Measurements from ENCODE around the gene BANF1.

Gene BANF1

GRCh38 chr11:65981972-65982823 lies 20.1 kb upstream of the BANF1 start:
- Histone ChIP-seq H3K36me3 (ENCODE audit: control insufficient read depth, insufficient read depth, low read length) (peaks cover 16% of the 10 kb centered on the region), H3K27me3 (replicated peaks; ENCODE audit: control insufficient read depth, insufficient read depth, low read length) (no peaks in the 10 kb centered on the region), H3K4me3 (replicated peaks; ENCODE audit: low read depth, low read length) (no peak overlapping the region)
- DNase-seq (ENCODE audit: extremely low read depth, insufficient read length) = no peak
- TF ChIP-seq, protein P1, sequence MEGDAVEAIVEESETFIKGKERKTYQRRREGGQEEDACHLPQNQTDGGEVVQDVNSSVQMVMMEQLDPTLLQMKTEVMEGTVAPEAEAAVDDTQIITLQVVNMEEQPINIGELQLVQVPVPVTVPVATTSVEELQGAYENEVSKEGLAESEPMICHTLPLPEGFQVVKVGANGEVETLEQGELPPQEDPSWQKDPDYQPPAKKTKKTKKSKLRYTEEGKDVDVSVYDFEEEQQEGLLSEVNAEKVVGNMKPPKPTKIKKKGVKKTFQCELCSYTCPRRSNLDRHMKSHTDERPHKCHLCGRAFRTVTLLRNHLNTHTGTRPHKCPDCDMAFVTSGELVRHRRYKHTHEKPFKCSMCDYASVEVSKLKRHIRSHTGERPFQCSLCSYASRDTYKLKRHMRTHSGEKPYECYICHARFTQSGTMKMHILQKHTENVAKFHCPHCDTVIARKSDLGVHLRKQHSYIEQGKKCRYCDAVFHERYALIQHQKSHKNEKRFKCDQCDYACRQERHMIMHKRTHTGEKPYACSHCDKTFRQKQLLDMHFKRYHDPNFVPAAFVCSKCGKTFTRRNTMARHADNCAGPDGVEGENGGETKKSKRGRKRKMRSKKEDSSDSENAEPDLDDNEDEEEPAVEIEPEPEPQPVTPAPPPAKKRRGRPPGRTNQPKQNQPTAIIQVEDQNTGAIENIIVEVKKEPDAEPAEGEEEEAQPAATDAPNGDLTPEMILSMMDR (IDR thresholded peaks at IDR 0.05; ENCODE audit: insufficient read depth, low read length, poor library complexity, severe bottlenecking) = no peak

DNA sequence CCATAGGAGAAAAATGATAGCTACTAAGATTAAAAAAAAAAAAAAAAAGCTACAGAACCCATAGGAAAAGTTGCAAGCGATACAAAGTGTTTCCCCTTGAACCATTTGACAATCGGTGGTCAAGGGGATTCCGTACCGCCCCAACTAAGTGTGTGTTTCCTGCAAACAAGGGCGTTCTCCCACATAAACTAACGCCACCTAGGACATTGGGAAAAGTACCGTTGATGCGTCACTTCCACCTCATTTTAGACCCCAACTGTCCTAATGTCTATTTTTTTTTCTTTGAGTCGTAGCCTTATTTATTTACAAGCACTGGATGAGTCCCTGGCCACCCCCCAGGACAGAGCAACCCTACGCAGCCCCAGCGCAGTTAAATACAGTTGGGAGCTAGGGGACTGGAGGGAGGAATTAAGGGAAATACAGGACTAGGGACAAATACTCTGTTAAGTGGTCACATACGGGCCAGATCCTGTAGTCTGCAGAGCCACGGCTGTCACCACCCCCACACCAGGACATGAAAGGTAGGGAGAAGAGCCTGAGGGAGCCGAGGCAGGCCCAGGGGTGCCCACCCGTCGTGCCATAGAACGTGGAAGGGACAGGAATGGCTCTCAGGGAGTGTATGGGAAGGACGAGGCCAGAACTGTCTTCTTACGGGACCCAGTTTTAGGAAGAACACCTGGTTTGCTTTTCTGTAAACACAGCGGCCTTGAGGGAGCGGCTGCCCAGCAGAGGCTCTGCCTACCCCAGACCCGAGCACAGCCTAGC lies 19.3 kb upstream of the BANF1 start:
- Histone ChIP-seq H3K36me3 (ENCODE audit: control insufficient read depth, insufficient read depth, low read length) (peaks cover 11% of the 10 kb centered on the region), H3K27me3 (replicated peaks; ENCODE audit: control insufficient read depth, insufficient read depth, low read length) (no peaks in the 10 kb centered on the region), H3K4me3 (replicated peaks; ENCODE audit: low read depth, low read length) (no peak overlapping the region)
- TF ChIP-seq, protein P1 (IDR thresholded peaks at IDR 0.05; ENCODE audit: insufficient read depth, low read length, poor library complexity, severe bottlenecking) = no peak
- DNase-seq (ENCODE audit: extremely low read depth, insufficient read length) = no peak

DNA sequence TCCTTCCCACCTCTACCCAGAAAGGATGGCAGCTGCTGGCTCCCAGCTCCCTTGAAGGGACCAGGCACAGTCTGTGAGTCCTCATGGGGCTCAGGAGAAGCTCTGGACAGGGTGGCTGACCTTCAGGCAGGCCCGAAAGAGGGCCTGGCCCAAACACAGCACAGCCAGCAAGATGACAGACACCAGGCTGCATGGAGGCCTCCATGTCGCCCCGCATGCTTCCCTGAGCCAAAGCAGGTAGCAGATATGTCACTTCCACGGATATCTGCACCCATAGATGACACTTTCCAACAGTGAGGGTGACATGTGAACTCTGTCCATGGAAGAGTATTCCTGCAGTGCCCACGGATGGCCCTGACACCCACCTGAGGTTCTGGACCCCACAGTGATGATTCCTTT lies 18.7 kb upstream of the BANF1 start:
- TF ChIP-seq, protein P1 (IDR thresholded peaks at IDR 0.05; ENCODE audit: insufficient read depth, low read length, poor library complexity, severe bottlenecking) = no peak
- Histone ChIP-seq H3K36me3 (ENCODE audit: control insufficient read depth, insufficient read depth, low read length) (peaks cover 7% of the 10 kb centered on the region; the same call in 1 of the 2 replicates), H3K4me3 (replicated peaks; ENCODE audit: low read depth, low read length) (no peak overlapping the region), H3K27me3 (replicated peaks; ENCODE audit: control insufficient read depth, insufficient read depth, low read length) (no peaks in the 10 kb centered on the region)
- no peak for DNase-seq (ENCODE audit: extremely low read depth, insufficient read length)

- Histone ChIP-seq H3K36me3 (ENCODE audit: control insufficient read depth, insufficient read depth, low read length) (no peaks in the 10 kb centered on the region; the same call in 1 of the 2 replicates), H3K4me3 (replicated peaks; ENCODE audit: low read depth, low read length) (no peak overlapping the region), H3K27me3 (replicated peaks; ENCODE audit: control insufficient read depth, insufficient read depth, low read length) (no peaks in the 10 kb centered on the region)
- TF ChIP-seq, protein P1 (IDR thresholded peaks at IDR 0.05; ENCODE audit: insufficient read depth, low read length, poor library complexity, severe bottlenecking) = no peak
- no peak for DNase-seq (ENCODE audit: extremely low read depth, insufficient read length)
These were observed 15.0 kb upstream of the BANF1 start for GRCh38 chr11:65987336-65987735.

GRCh38 chr11:65988791-65989592 lies 13.3 kb upstream of the BANF1 start:
- no peaks in the 10 kb centered on the region for H3K27me3 ChIP-seq (replicated peaks; ENCODE audit: control insufficient read depth, insufficient read depth, low read length)
- TF ChIP-seq, protein P1 (IDR thresholded peaks at IDR 0.05; ENCODE audit: insufficient read depth, low read length, poor library complexity, severe bottlenecking) = peak; percentile 94
- peak; percentile 72 for DNase-seq (ENCODE audit: extremely low read depth, insufficient read length)
- no peak overlapping the region for H3K4me3 ChIP-seq (replicated peaks; ENCODE audit: low read depth, low read length)
- H3K36me3 ChIP-seq (ENCODE audit: control insufficient read depth, insufficient read depth, low read length) = no peaks in the 10 kb centered on the region; the same call in 1 of the 2 replicates
